Fibroblast of lung (primary cell): Measurements from ENCODE around the gene SPEF2. TPM values are rescaled to one million over a fixed set of nuclear protein-coding genes. Genes with fewer than 3 reads are reported as not detected.

ENCODE experiments used
- DNase-seq, 2 donors: peaks; one replicate each; pipeline versions ENCODE4 v3.0.0 to v3.0.0-alpha.2; 2010; ENCODE audit warnings: low read depth in 2 of 2
- H2AFZ ChIP-seq: 2 replicates; pipeline ENCODE4 v1.5.1; 2012; ENCODE audit warnings: low read length, control low read depth, inconsistent platforms
- H3K27ac ChIP-seq: 2 replicates; pipeline ENCODE4 v1.5.1; 2011; ENCODE audit warnings: low read length, control low read depth; ENCODE audit not compliant: insufficient read depth
- H3K27me3 ChIP-seq: 2 replicates; pipeline ENCODE4 v1.5.1; 2011; ENCODE audit warnings: mild to moderate bottlenecking, low read length; ENCODE audit not compliant: control insufficient read depth, insufficient read depth
- H3K36me3 ChIP-seq: 2 replicates; pipeline ENCODE4 v1.5.1; 2011; ENCODE audit warnings: low read length; ENCODE audit not compliant: control insufficient read depth, insufficient read depth
- H3K4me1 ChIP-seq: 2 replicates; pipeline ENCODE4 v1.5.1; 2011; ENCODE audit warnings: low read length; ENCODE audit not compliant: control insufficient read depth, insufficient read depth; ENCODE audit errors: extremely low read depth
- H3K4me2 ChIP-seq: 2 replicates; pipeline ENCODE4 v1.5.1; 2011; ENCODE audit warnings: low read length, control low read depth; ENCODE audit not compliant: insufficient read depth; ENCODE audit errors: extremely low read depth
- H3K4me3 ChIP-seq, 4 experiments: fragments of 200-600 bp in 1 of 4; sonication (generic) in 1 of 4; replicated peaks in 1 of 4; 2 replicates each; pipeline ENCODE4 v1.5.1; 2011 to 2016; ENCODE audit warnings: low read length in 4 of 4, low read depth in 3 of 4, mild to moderate bottlenecking in 3 of 4, control low read depth in 2 of 4, inconsistent platforms in 1 of 4, mixed read lengths in 1 of 4; ENCODE audit not compliant: insufficient read depth in 1 of 4; ENCODE audit errors: control extremely low read depth in 1 of 4
- H3K79me2 ChIP-seq: 2 replicates; pipeline ENCODE4 v1.5.1; 2012; ENCODE audit warnings: mild to moderate bottlenecking, low read length, inconsistent platforms; ENCODE audit not compliant: control insufficient read depth, insufficient read depth
- H3K9ac ChIP-seq: 2 replicates; pipeline ENCODE4 v1.5.1; 2011; ENCODE audit warnings: mild to moderate bottlenecking, low read length, control low read depth; ENCODE audit not compliant: insufficient read depth
- H3K9me3 ChIP-seq: 2 replicates; pipeline ENCODE4 v1.5.1; 2012; ENCODE audit warnings: low read depth, low read length; ENCODE audit not compliant: control insufficient read depth, insufficient read depth
- H4K20me1 ChIP-seq: 2 replicates; pipeline ENCODE4 v1.5.1; 2011; ENCODE audit warnings: low read length; ENCODE audit not compliant: control insufficient read depth, insufficient read depth; ENCODE audit errors: extremely low read depth
- EZH2 ChIP-seq: IDR thresholded peaks from 2 replicates; pipeline ENCODE4 v1.5.1; 2012; ENCODE audit warnings: low read length, control low read depth, mild to moderate bottlenecking; ENCODE audit errors: missing control alignments
- polyA plus RNA-seq, 2 donors: library from polyadenylated mRNA; depleted of rRNA in 1 of 2; stranded (reverse) in 1 of 2; unstranded in 1 of 2; fragments of >200 nt; gene quantifications; 2 replicates each; pipeline ENCODE4 v1.2.1, GENCODE V29; 2011 to 2012; ENCODE audit warnings: missing spikeins in 1 of 2
- total RNA-seq: library from RNA; depleted of rRNA; stranded (reverse); fragments of >200 nt; gene quantifications from 2 replicates; pipeline ENCODE4 v1.2.1, GENCODE V29; 2014
- TF ChIP-seq, protein P1 (sequence below), 2 donors: IDR thresholded peaks in 1 of 2; conservative IDR thresholded peaks in 1 of 2; 1 replicate in 1 of 2; 2 replicates in 1 of 2; pipeline ENCODE4 v1.5.1; 2011 to 2012; ENCODE audit warnings: low read length in 2 of 2, control low read depth in 1 of 2, inconsistent platforms in 1 of 2, low read depth in 1 of 2, mild to moderate bottlenecking in 1 of 2

Gene SPEF2
- total and polyA plus RNA-seq, 2 donors (not counting 1 experiment from before 2014, with no cell fraction given) = 5.2 to 5.9 TPM

DNA sequence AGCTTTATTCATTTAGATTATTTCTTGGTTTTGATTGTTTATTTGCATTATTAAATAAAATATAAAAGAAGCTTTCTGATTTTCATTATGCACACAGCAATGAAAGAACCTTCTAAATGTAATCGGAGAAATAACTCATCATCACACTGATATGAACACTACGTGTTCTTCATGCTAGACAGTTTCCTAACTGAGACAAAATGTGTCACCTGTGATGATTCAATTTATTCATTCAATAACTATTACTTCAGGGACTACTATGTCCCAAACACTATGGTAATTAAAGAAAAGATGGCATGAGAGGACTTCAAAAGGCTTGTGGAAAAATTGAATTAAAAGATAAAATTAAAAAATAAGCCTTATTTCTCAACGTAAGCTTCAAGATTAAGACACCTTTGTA is 118.1 kb downstream of the SPEF2 start:
- no peaks in the 10 kb centered on the region for H3K36me3 ChIP-seq
- H4K20me1 ChIP-seq = no peaks in the 10 kb centered on the region
- no peak overlapping the region for H2AFZ ChIP-seq
- no peak overlapping the region for H3K27ac ChIP-seq
- no peak overlapping the region for H3K9ac ChIP-seq
- H3K27me3 ChIP-seq = no peaks in the 10 kb centered on the region
- H3K79me2 ChIP-seq = no peaks in the 10 kb centered on the region
- DNase-seq = no peak
- H3K4me3 ChIP-seq = no peak overlapping the region
- no peaks in the 10 kb centered on the region for H3K4me1 ChIP-seq
- H3K9me3 ChIP-seq = no peaks in the 10 kb centered on the region
- H3K4me2 ChIP-seq = no peak overlapping the region
- no peak for TF ChIP-seq EZH2
- TF ChIP-seq, protein P1, sequence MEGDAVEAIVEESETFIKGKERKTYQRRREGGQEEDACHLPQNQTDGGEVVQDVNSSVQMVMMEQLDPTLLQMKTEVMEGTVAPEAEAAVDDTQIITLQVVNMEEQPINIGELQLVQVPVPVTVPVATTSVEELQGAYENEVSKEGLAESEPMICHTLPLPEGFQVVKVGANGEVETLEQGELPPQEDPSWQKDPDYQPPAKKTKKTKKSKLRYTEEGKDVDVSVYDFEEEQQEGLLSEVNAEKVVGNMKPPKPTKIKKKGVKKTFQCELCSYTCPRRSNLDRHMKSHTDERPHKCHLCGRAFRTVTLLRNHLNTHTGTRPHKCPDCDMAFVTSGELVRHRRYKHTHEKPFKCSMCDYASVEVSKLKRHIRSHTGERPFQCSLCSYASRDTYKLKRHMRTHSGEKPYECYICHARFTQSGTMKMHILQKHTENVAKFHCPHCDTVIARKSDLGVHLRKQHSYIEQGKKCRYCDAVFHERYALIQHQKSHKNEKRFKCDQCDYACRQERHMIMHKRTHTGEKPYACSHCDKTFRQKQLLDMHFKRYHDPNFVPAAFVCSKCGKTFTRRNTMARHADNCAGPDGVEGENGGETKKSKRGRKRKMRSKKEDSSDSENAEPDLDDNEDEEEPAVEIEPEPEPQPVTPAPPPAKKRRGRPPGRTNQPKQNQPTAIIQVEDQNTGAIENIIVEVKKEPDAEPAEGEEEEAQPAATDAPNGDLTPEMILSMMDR (conservative IDR thresholded peaks at IDR 0.05 in 1 of 2, IDR thresholded peaks at IDR 0.05 in 1 of 2; ENCODE audit: low read depth in 1 of 2, low read length in 2 of 2) = no peak

GRCh38 chr5:35736280-35736679 is 118.6 kb downstream of the SPEF2 start:
- no peaks in the 10 kb centered on the region for H3K9me3 ChIP-seq
- no peak overlapping the region for H3K9ac ChIP-seq
- H3K79me2 ChIP-seq = no peaks in the 10 kb centered on the region
- H3K4me1 ChIP-seq = no peaks in the 10 kb centered on the region
- no peak for TF ChIP-seq EZH2
- TF ChIP-seq, protein P1 (conservative IDR thresholded peaks at IDR 0.05 in 1 of 2, IDR thresholded peaks at IDR 0.05 in 1 of 2; ENCODE audit: low read depth in 1 of 2, low read length in 2 of 2) = no peak
- H3K36me3 ChIP-seq = no peaks in the 10 kb centered on the region
- no peak overlapping the region for H2AFZ ChIP-seq
- no peak for DNase-seq
- no peak overlapping the region for H3K27ac ChIP-seq
- H3K4me3 ChIP-seq = no peak overlapping the region
- H3K4me2 ChIP-seq = no peak overlapping the region
- H3K27me3 ChIP-seq = no peaks in the 10 kb centered on the region
- H4K20me1 ChIP-seq = no peaks in the 10 kb centered on the region

DNA sequence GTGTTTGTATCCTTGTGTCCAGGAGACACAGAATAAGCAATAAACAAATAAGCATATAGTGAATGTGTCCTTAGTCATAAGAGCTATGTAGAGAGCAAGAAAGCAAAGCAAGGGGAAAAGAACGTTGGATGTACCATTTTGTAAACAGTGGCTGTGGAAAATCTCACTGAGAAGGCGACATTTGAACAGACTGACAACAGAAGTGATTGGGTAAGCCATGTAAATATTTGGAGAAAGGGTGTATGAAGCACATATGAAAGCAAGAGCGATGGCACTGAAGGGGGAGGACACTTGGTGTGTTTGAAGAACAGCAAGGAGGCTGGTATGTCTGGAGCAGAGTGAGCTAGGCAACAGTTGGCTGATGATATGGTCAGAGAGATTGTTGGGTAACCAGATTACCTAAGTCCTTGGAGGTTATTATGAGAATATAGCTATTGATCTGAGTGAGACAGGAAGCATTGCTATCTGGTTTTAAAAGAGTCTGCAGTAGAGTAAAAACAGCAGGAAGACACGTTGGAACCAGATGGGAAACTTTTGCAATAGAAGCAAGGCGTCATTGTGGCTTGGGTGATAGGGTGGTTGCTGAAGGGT is 123.6 kb downstream of the SPEF2 start:
- Histone ChIP-seq H3K79me2 (no peaks in the 10 kb centered on the region), H3K9me3 (no peaks in the 10 kb centered on the region), H3K4me2 (no peak overlapping the region), H3K9ac (no peak overlapping the region), H4K20me1 (no peaks in the 10 kb centered on the region), H3K4me1 (no peaks in the 10 kb centered on the region), H3K27ac (no peak overlapping the region), H2AFZ (peak overlapping the region; percentile 61), H3K27me3 (no peaks in the 10 kb centered on the region), H3K4me3 (no peak overlapping the region), H3K36me3 (no peaks in the 10 kb centered on the region)
- peak in 1 of 2 donors; percentile 8 for DNase-seq
- no peak for TF ChIP-seq EZH2
- TF ChIP-seq, protein P1 (conservative IDR thresholded peaks at IDR 0.05 in 1 of 2, IDR thresholded peaks at IDR 0.05 in 1 of 2; ENCODE audit: low read depth in 1 of 2, low read length in 2 of 2) = no peak
